OCI-LY1 (cell line): ENCODE measurements around the gene CXCR6.

Source experiments
- EZH2 ChIP-seq: fragments of 200-600 bp; sonication (generic), shearing (Covaris generic); IDR thresholded peaks from 2 replicates; pipeline ENCODE4 v1.8.0; 2017; ENCODE audit warnings: borderline replicate concordance, mixed run types, mild to moderate bottlenecking, antibody characterized with exemption, low read length, moderate library complexity, mixed read lengths
- TF ChIP-seq, protein P1 (sequence below): fragments of 200-600 bp; sonication (generic), shearing (Covaris generic); IDR thresholded peaks from 2 replicates; pipeline ENCODE4 v1.5.1; 2017; ENCODE audit warnings: mild to moderate bottlenecking, antibody characterized with exemption, low read length, moderate library complexity, mixed read lengths

DNA sequence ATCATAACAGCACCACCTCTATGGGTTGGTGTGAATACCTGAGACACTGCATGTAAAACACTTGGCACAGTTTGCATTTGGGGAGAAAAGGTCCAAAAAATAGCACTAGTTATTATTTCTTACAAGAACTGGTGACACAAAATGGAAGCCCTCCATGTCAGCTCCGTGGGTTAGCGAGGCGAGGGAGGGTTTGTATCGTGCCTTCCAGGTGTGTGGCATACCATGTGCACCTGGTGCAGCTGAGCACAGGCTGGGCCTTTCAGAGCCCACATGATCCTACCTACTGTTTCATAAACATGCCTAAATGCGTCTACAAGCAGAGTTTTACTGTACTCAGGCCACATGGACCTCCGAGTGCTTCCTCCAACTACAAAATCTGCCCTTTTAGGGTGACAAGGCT lies 5.6 kb downstream of the CXCR6 start:
- no peak for TF ChIP-seq EZH2
- TF ChIP-seq, protein P1, sequence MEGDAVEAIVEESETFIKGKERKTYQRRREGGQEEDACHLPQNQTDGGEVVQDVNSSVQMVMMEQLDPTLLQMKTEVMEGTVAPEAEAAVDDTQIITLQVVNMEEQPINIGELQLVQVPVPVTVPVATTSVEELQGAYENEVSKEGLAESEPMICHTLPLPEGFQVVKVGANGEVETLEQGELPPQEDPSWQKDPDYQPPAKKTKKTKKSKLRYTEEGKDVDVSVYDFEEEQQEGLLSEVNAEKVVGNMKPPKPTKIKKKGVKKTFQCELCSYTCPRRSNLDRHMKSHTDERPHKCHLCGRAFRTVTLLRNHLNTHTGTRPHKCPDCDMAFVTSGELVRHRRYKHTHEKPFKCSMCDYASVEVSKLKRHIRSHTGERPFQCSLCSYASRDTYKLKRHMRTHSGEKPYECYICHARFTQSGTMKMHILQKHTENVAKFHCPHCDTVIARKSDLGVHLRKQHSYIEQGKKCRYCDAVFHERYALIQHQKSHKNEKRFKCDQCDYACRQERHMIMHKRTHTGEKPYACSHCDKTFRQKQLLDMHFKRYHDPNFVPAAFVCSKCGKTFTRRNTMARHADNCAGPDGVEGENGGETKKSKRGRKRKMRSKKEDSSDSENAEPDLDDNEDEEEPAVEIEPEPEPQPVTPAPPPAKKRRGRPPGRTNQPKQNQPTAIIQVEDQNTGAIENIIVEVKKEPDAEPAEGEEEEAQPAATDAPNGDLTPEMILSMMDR: no peak
